Fibroblast of the aortic adventitia (primary cell): ENCODE measurements around the gene SMIM1. TPM values are rescaled to one million over a fixed set of nuclear protein-coding genes. Genes with fewer than 3 reads are reported as not detected.
"Not testable (repeated sequence)": the region's sequence is repeated elsewhere in the genome, so short reads cannot be mapped to it uniquely, and the experiment has no call there.

Experiments used
- DNase-seq: peaks from one replicate; pipeline ENCODE4 v3.0.0-alpha.2; 2010; ENCODE audit warnings: low read depth
- H3K4me3 ChIP-seq: 2 replicates; pipeline ENCODE4 v1.5.1; 2011; ENCODE audit warnings: low read depth, mild to moderate bottlenecking, control low read depth, low read length, moderate library complexity
- CTCF ChIP-seq: IDR thresholded peaks from 2 replicates; pipeline ENCODE4 v1.5.1; 2011; ENCODE audit warnings: mild to moderate bottlenecking, low read length, control low read depth, inconsistent platforms; ENCODE audit not compliant: insufficient read depth
- total RNA-seq: library from RNA; depleted of rRNA; stranded (reverse); fragments of >200 nt; gene quantifications from 2 replicates; pipeline ENCODE4 v1.2.3, GENCODE V29; 2012; ENCODE audit warnings: low replicate concordance

Gene SMIM1
- total RNA-seq, 1 donor: not detected

- H3K4me3 ChIP-seq: peak overlapping the region; percentile 71
- TF ChIP-seq CTCF: no peak
- DNase-seq: no peak
These were observed 24.6 kb upstream of the SMIM1 start for GRCh38 chr1:3747903-3748302.

DNA sequence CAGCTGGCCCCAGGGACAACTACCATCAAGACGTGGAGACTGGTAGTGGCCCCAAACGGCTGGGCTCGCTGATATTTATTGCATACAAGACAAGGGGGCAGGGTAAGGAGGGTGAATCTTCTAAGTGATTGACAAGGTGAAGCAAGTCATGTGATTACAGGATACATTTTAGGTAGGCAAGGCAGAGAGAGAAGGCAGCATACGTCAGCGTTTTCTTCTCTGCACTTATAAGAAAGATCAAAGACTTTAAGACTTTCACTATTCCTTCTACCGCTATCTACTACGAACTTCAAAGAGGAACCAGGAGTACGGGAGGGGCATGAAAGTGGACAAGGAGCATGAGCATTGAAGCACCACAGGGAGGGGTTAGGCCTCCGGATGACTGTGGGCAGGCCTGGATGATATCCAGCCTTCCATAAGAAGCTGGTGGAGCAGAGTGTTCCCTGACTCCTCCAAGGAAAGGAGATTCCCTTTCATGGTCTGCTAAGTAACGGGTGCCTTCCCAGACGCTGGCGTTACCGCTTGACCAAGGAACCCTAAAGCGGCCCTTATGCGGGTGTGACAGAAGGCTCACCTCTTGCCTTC, 24.1 kb upstream of the SMIM1 start:
- H3K4me3 ChIP-seq, DNase-seq: not testable (repeated sequence)

- TF ChIP-seq CTCF: no peak
- H3K4me3 ChIP-seq: no peak overlapping the region
- DNase-seq: no peak
These were observed 23.0 kb upstream of the SMIM1 start for GRCh38 chr1:3749512-3749911.

DNA sequence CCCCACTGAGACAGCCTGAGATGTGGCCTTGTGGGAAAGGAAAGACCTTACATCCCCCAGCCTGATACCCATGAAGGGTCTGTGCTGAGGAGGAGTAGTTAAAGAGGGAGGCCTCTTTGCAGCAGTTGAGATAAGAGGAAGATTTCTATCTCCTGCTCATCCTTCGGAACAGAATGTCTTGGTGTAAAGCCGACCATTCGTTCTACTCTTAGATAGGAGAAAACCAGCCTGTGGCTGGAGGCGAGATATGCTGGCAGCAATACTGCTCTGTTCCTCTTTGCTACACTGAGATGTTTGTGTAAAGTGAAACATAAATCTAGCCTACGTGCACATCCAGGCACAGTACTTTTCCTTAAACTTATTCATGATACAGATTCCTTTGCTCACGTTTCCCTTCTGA, 21.8 kb upstream of the SMIM1 start:
- TF ChIP-seq CTCF: no peak
- no peak overlapping the region for H3K4me3 ChIP-seq
- DNase-seq: no peak

GRCh38 chr1:3752400-3752945, 20.1 kb upstream of the SMIM1 start, which contains the start of gene CCDC27:
Gene CCDC27 (plus strand): TSS chr1:3752450. CDS start chr1:3752482, 32 bp downstream.
- DNase-seq: no peak
- no peak for TF ChIP-seq CTCF
- H3K4me3 ChIP-seq: no peak within 1 kb of the TSS

- TF ChIP-seq CTCF: no peak
- no peak for DNase-seq
- H3K4me3 ChIP-seq: no peak overlapping the region
These were observed 18.7 kb upstream of the SMIM1 start for GRCh38 chr1:3753656-3754454.

DNA sequence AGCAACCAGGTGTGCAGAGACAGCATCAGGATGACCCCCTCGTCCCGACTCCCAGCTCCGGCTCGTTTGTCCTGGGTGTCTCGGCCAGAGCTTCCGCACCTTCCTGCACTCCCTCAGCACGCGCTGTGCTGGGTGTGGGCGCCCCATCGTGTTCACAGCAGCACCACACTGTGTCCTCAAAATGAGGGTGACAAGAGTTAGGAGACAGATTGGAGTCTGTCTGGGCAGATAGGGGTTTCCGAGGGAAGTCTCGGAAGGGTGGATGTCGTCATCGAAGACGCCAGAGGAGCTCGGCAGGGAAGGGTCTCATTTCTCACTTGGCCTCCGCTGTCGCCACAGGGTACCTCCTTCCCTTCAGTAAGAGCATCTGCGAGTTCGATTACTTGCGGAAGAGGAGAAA, 16.2 kb upstream of the SMIM1 start:
- DNase-seq: no peak
- H3K4me3 ChIP-seq: no peak overlapping the region
- no peak for TF ChIP-seq CTCF
